Mucosa of rectum (tissue), 2 donors: ENCODE data around the gene ARMC5.
"Not testable (repeated sequence)": the region's sequence is repeated elsewhere in the genome, so short reads cannot be mapped to it uniquely, and the experiment has no call there.

Source experiments
- H3K27ac ChIP-seq, 2 donors: one replicate each; pipeline ENCODE4 v1.7.0; 2013; ENCODE audit warnings: inconsistent platforms in 2 of 2, low read depth in 2 of 2, low read length in 2 of 2
- H3K27me3 ChIP-seq, 2 donors: one replicate each; pipeline ENCODE4 v1.7.0; 2013; ENCODE audit warnings: low read length in 2 of 2; ENCODE audit not compliant: control insufficient read depth in 2 of 2, insufficient read depth in 2 of 2
- H3K36me3 ChIP-seq, 2 donors: one replicate each; pipeline ENCODE4 v1.7.0; 2013; ENCODE audit warnings: low read length in 2 of 2; ENCODE audit not compliant: control insufficient read depth in 2 of 2, insufficient read depth in 2 of 2
- H3K4me1 ChIP-seq, 2 donors: one replicate each; pipeline ENCODE4 v1.7.0; 2013; ENCODE audit warnings: low read length in 2 of 2, mild to moderate bottlenecking in 1 of 2; ENCODE audit not compliant: control insufficient read depth in 2 of 2, insufficient read depth in 2 of 2
- H3K4me3 ChIP-seq, 2 donors: one replicate each; pipeline ENCODE4 v1.7.0; 2013; ENCODE audit warnings: low read length in 2 of 2
- H3K9ac ChIP-seq, 2 donors: one replicate each; pipeline ENCODE4 v1.7.0; 2013; ENCODE audit warnings: low read length in 2 of 2, low read depth in 1 of 2, mild to moderate bottlenecking in 1 of 2
- H3K9me3 ChIP-seq, 2 donors: one replicate each; pipeline ENCODE4 v1.7.0; 2013; ENCODE audit warnings: low read length in 2 of 2; ENCODE audit not compliant: control insufficient read depth in 2 of 2
- donor health status: healthy.
- donor health status: Normal muscosa, but diverticular disease.

The ARMC5 gene

DNA sequence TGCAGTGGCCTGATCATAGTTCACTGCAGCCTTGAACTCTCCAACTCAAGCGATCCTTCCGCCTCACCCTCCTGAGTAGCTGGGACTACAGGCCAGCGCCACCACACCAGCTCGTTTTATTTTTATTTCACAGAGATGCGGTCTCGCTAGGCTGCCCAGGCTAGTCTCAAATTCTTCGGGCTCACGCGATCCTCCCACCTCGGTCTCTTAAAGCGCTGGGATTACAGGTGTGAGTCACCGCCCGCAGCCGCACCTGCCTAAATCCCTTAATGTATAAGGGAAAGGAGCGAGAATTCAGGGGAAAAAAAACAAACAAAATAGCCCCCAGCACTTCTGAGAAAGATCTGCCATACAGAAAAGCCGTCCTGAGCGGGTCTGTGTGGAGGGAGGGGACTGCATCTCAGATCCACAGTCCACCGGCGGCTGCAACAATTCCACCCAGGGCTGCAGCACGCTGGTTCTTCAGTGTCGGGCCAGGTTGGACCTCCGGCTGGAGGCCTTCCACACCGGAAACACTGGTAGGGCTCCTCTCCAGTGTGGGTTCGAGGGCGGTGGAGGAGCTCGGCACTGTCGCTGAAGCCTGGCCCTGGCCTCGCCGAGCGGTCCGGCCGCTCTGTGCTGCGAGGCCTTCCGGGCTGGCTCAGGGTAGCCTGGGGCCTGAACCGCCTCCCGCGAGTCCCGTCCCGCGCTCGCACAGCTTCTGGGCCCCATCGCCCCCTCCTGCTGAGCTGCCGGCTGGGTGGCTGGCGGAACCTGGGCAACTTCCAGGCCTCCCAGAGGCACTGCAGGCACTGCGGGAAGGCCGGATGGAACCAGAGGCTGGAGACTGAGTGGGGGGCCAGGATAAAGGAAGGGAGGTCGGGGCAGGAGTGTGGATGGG is 23.7 kb upstream of the ARMC5 start:
- Histone ChIP-seq H3K9ac (no peak overlapping the region), H3K27me3 (no peaks in the 10 kb centered on the region), H3K27ac (no peak overlapping the region), H3K9me3 (no peaks in the 10 kb centered on the region), H3K4me1 (no peaks in the 10 kb centered on the region), H3K36me3 (no peaks in the 10 kb centered on the region), H3K4me3 (no peak overlapping the region)

- no peak overlapping the region for H3K9ac ChIP-seq
Observed at GRCh38 chr16:31436221-31437045, 22.9 kb upstream of the ARMC5 start.

GRCh38 chr16:31438414-31438813 is 20.9 kb upstream of the ARMC5 start:
- H3K9me3 ChIP-seq: no peaks in the 10 kb centered on the region
- no peaks in the 10 kb centered on the region for H3K36me3 ChIP-seq
- no peak overlapping the region for H3K9ac ChIP-seq
- no peak overlapping the region for H3K4me3 ChIP-seq
- no peak overlapping the region for H3K27ac ChIP-seq
- no peaks in the 10 kb centered on the region for H3K27me3 ChIP-seq
- H3K4me1 ChIP-seq: peaks cover 2% of the 10 kb centered on the region in 2 donors

More at GRCh38 chr16:31436221-31437045, 22.9 kb upstream of the ARMC5 start:
- Histone ChIP-seq H3K4me1 (no peaks in the 10 kb centered on the region), H3K4me3 (no peak overlapping the region), H3K27ac (no peak overlapping the region), H3K9me3 (no peaks in the 10 kb centered on the region), H3K27me3 (no peaks in the 10 kb centered on the region), H3K36me3 (no peaks in the 10 kb centered on the region)

DNA sequence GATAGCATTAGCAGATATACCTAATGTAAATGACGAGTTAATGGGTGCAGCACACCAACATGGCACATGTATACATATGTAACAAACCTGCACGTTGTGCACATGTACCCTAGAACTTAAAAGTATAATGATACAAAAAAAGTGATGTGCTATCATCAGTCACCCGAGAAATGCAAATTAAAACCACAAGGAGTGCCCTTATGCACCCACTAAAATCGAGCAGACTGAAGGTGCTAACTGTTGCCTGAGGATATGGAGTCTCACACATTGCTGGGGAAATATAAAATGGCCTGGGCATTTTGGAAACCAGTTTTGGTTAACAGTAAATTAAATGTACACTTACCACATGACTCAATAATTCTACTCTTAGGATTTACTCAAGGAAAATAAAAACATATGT is 20.3 kb upstream of the ARMC5 start:
- not testable (repeated sequence) for H3K36me3 ChIP-seq

GRCh38 chr16:31439519-31439918 is 19.8 kb upstream of the ARMC5 start:
- Histone ChIP-seq H3K36me3 (no peaks in the 10 kb centered on the region), H3K4me3 (no peak overlapping the region), H3K9ac (no peak overlapping the region), H3K4me1 (peaks cover 2% of the 10 kb centered on the region in 2 donors), H3K9me3 (no peaks in the 10 kb centered on the region), H3K27me3 (no peaks in the 10 kb centered on the region), H3K27ac (no peak overlapping the region)

More for the DNA sequence above, 20.3 kb upstream of the ARMC5 start:
- not testable (repeated sequence) for H3K9me3 ChIP-seq, H3K27ac ChIP-seq, H3K9ac ChIP-seq, H3K27me3 ChIP-seq, H3K4me1 ChIP-seq, H3K4me3 ChIP-seq

- Histone ChIP-seq H3K9ac (no peak overlapping the region), H3K27ac (no peak overlapping the region)
Observed at GRCh38 chr16:31440516-31441184, 18.7 kb upstream of the ARMC5 start.

GRCh38 chr16:31441956-31442355 is 17.3 kb upstream of the ARMC5 start:
- H3K27ac ChIP-seq: no peak overlapping the region
- no peak overlapping the region for H3K4me3 ChIP-seq
- no peak overlapping the region for H3K9ac ChIP-seq
- H3K9me3 ChIP-seq: no peaks in the 10 kb centered on the region
- no peaks in the 10 kb centered on the region for H3K36me3 ChIP-seq
- H3K27me3 ChIP-seq: no peaks in the 10 kb centered on the region
- H3K4me1 ChIP-seq: peaks cover 2% of the 10 kb centered on the region in 2 donors

More at GRCh38 chr16:31440516-31441184, 18.7 kb upstream of the ARMC5 start:
- no peak overlapping the region for H3K4me3 ChIP-seq
- no peaks in the 10 kb centered on the region for H3K9me3 ChIP-seq
- no peaks in the 10 kb centered on the region for H3K36me3 ChIP-seq
- H3K27me3 ChIP-seq: no peaks in the 10 kb centered on the region
- peaks cover 2% of the 10 kb centered on the region in 2 donors for H3K4me1 ChIP-seq

GRCh38 chr16:31445931-31446330 is 13.4 kb upstream of the ARMC5 start:
- not testable (repeated sequence) for H3K9ac ChIP-seq, H3K36me3 ChIP-seq

DNA sequence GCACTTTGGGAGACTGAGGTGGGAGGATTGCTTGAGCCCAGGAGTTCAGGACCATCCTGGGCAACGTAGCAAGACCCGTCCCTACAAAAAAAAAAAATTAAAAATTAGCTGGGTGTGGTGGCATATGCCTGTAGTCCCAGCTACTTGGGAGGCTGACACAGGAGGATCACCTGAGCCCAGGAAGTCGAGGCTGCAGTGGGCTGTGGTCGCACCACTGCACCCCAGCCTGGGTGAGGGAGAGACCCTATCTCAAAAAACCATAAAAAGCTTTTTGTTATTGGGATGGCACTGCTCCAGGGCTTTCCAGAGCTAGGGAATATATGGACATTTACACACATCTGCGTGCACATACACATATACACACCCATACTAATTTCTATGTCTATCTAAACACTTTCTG is 8.1 kb upstream of the ARMC5 start:
- Histone ChIP-seq H3K27ac (no peak overlapping the region), H3K9me3 (no peaks in the 10 kb centered on the region), H3K36me3 (no peaks in the 10 kb centered on the region), H3K4me1 (peaks cover 11 to 19% of the 10 kb centered on the region in 2 donors), H3K27me3 (no peaks in the 10 kb centered on the region), H3K4me3 (no peak overlapping the region), H3K9ac (no peak overlapping the region)

More at GRCh38 chr16:31445931-31446330, 13.4 kb upstream of the ARMC5 start:
- not testable (repeated sequence) for H3K9me3 ChIP-seq, H3K27ac ChIP-seq, H3K4me3 ChIP-seq, H3K27me3 ChIP-seq, H3K4me1 ChIP-seq
